AG04449 (cell line): ENCODE results near the gene PLEKHH3.
A peak's percentile ranks its signal among the peaks of the same experiment; 100 is the strongest.

Source experiments
- CTCF ChIA-PET: fragments of 350-600 bp; formaldehyde crosslinking; extraction: SDS; loops from one replicate; lab custom pipeline; 2021; ENCODE audit warnings: antibody characterized with exemption; lab: Yijun Ruan, JAX
- POLR2A ChIA-PET: fragments of 400-600, 350-600 bp; formaldehyde crosslinking; extraction: SDS; loops from one replicate; lab custom pipeline; 2020; ENCODE audit warnings: antibody characterized with exemption, inconsistent platforms; lab: Yijun Ruan, JAX
- DNase-seq: peaks from one replicate; pipeline ENCODE4 v3.0.0-alpha.2; 2010; ENCODE audit warnings: low read depth, low spot score
- H3K4me3 ChIP-seq: 2 replicates; pipeline ENCODE4 v1.5.1; 2011; ENCODE audit warnings: low read depth, mild to moderate bottlenecking, control low read depth, low read length
- TF ChIP-seq, protein P1 (sequence below): IDR thresholded peaks from one replicate; pipeline ENCODE4 v1.5.1; 2011; ENCODE audit warnings: mild to moderate bottlenecking, moderate library complexity, low read length, control low read depth, inconsistent platforms; ENCODE audit not compliant: insufficient read depth; ENCODE audit errors: missing control alignments

The PLEKHH3 gene

DNA sequence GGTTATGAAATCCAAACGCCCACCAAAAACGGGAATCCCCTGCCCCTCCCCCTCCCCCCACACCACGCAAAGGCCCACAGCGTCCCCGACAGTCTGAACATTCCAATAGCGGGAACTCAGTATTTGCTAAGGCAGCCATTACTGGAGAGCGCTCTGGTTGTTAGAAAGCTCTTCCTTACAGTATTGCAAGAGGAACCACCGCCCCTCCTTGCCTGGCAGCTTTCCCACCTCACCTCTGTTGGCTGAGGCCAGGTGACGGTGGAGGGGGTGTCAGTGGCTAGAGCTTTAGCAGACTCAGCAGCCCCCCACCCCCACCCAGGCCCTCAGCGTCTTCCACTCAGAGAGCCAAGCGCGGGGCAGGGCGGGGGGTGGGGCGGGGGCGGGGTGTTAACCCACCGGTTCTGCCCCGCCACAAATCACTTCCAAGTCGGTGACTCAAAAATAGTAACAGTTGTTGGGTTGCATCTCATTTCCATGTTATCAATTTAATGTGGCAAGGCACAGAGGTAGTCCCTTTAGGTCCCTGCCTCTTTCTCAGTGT, 2.2 kb upstream of the PLEKHH3 start:
- POLR2A ChIA-PET = interaction anchor here (0.5 to 1.2 kb wide), 5 partner anchors 20 to 146 kb away, joined by 3 to 5 read pairs (median 3); partner anchors contain the start of genes PSMC3IP and TUBG2
- DNase-seq = no peak
- CTCF ChIA-PET = interaction anchor here (0.8 to 6.4 kb wide), 18 partner anchors 8 to 145 kb away, joined by 3 to 120 read pairs (median 5); partner anchors contain the start of genes BECN1, PSMC3IP, RETREG3 and TUBG1
- TF ChIP-seq, protein P1, sequence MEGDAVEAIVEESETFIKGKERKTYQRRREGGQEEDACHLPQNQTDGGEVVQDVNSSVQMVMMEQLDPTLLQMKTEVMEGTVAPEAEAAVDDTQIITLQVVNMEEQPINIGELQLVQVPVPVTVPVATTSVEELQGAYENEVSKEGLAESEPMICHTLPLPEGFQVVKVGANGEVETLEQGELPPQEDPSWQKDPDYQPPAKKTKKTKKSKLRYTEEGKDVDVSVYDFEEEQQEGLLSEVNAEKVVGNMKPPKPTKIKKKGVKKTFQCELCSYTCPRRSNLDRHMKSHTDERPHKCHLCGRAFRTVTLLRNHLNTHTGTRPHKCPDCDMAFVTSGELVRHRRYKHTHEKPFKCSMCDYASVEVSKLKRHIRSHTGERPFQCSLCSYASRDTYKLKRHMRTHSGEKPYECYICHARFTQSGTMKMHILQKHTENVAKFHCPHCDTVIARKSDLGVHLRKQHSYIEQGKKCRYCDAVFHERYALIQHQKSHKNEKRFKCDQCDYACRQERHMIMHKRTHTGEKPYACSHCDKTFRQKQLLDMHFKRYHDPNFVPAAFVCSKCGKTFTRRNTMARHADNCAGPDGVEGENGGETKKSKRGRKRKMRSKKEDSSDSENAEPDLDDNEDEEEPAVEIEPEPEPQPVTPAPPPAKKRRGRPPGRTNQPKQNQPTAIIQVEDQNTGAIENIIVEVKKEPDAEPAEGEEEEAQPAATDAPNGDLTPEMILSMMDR = no peak
- peak overlapping the region; percentile 46 for H3K4me3 ChIP-seq

DNA sequence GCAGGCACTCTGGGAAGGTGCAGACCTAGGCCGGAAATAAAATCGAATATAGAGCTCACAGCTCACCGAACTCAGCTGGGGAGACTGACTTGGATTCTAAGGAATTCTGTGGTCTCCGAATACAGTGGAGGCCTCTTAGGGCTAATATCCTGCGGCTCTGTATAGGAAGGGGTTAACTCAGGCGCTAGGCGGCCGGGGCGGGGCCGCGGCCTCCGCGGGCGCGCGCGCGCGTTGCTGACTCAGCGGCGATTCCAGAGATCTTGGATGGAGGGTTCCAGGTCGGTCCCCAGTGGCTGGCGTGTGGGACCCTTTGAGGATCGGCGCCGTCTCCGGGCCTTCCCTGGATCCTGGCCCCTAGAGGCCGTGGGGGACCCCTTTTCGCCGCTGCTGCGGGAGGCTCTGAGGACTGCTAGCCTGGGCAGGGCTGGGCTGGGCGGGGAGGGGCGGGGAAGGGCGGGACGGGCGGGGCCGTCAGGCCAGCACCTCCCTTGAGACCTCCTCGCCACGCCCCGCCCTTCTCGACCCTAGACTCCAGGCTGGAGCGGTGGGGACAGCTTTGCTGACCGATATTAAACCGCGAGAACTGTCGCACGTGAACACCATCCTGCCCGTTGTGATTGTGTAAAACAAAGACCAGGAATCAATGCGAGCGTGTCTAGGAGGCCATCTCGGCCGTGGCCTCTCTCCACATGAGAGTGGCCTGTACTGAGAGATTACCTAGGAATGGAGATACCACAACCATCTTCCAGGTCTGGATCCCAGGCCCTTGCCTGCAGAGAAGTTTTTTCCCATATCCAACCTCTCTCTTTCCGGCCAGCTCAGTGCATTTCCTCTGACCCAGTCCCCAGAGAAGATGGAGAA, 1.4 kb upstream of the PLEKHH3 start:
- no peak for DNase-seq
- TF ChIP-seq, protein P1 = no peak
- CTCF ChIA-PET = interaction anchor here (0.8 to 6.4 kb wide), 15 partner anchors 9 to 146 kb away, joined by 3 to 120 read pairs (median 5); partner anchors contain the start of genes BECN1, PSMC3IP, RETREG3 and TUBG1

DNA sequence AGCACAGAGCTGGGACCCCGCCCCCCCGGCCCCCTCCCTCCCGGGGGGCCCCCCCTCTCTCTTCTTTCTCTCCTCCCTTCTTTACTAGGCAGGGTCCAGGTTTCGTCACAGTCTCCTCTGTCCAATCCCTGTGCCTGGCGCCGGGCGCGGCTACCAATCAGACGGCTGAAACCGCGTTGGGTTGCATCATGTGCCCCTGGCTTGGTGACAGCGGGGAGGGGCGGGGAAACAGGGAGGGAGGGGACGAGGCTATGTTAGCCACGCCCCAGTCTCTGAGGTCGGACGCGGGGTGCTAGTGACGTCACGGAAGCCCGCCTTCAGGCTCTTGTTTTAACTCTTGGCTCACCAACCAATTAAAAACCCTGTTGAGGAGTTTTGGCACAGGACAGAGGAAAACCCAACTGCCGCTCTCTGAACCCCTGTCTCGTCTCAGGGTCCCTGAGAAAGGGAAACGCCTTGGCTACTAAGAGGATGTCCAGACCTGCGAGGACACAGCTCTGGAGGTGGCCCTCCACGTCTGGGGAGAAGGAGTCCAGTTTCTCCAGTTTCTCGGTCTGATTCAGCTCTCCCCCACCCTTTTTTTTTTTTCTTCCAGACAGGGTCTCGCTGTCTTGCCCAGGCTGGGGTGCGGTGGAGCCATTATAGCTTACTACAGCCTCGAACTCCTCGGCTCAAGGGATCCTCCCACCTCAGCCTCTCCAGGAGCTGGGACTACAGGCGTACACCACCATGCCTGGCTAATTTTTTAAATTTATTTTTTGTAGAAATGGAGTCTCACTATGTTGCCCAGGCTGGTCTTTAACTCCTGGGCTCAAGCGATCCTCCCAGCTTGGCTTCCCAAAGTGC, 441 bp upstream of the PLEKHH3 start:
- POLR2A ChIA-PET = interaction anchor here (0.7 to 2.0 kb wide), 6 partner anchors 10 to 101 kb away, joined by 3 to 13 read pairs (median 7); partner anchors contain the start of genes PSMC3IP, RETREG3 and TUBG1

More for the DNA sequence above, 1.4 kb upstream of the PLEKHH3 start:
- peak overlapping the region; percentile 76 for H3K4me3 ChIP-seq
- POLR2A ChIA-PET = interaction anchor here (0.6 to 1.5 kb wide), 4 partner anchors 17 to 147 kb away, joined by 3 to 7 read pairs (median 3); no protein-coding TSS in a partner anchor

DNA sequence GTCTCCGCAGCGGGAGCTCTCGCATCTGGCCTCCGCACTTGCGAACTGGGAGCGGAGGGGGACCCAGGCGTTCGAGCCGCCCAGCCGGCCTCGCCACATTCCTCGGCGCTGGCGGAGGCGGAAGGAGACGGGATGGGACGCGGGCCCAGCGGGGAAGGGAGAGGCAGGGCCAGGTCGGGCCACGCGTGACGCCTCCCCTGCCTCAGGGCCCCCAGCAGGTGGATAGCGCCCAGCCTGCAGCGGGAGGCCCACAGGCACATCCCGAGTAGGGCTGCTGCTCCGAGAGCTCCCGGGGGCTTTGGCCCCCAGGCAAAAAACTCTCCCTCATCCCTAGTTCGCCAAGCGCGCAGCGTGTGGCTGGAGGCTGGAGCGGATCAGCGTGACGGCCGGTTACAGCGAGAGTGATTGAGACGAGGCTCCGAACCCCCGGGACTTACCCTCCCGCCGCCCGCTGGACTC, 800 bp downstream of the PLEKHH3 start:
- TF ChIP-seq, protein P1 = no peak
- H3K4me3 ChIP-seq = peak overlapping the region; percentile 94
- no peak for DNase-seq
- ChIA-PET CTCF (interaction anchor here (1.0 to 6.4 kb wide), 9 partner anchors 9 to 98 kb away, joined by 3 to 120 read pairs (median 5); partner anchors contain the start of genes PSMC3IP, RETREG3, TUBG1 and TUBG2), POLR2A (interaction anchor here (1.0 to 2.0 kb wide), 5 partner anchors 8 to 98 kb away, joined by 3 to 13 read pairs (median 7); partner anchors contain the start of genes PSMC3IP, RETREG3 and TUBG1)

More for the DNA sequence above, 441 bp upstream of the PLEKHH3 start:
- CTCF ChIA-PET = interaction anchor here (0.8 to 6.4 kb wide), 10 partner anchors 8 to 99 kb away, joined by 3 to 120 read pairs (median 5); partner anchors contain the start of genes PSMC3IP and TUBG2
- DNase-seq = peak; percentile 94
- TF ChIP-seq, protein P1 = no peak
- peak overlapping the region; percentile 94 for H3K4me3 ChIP-seq

DNA sequence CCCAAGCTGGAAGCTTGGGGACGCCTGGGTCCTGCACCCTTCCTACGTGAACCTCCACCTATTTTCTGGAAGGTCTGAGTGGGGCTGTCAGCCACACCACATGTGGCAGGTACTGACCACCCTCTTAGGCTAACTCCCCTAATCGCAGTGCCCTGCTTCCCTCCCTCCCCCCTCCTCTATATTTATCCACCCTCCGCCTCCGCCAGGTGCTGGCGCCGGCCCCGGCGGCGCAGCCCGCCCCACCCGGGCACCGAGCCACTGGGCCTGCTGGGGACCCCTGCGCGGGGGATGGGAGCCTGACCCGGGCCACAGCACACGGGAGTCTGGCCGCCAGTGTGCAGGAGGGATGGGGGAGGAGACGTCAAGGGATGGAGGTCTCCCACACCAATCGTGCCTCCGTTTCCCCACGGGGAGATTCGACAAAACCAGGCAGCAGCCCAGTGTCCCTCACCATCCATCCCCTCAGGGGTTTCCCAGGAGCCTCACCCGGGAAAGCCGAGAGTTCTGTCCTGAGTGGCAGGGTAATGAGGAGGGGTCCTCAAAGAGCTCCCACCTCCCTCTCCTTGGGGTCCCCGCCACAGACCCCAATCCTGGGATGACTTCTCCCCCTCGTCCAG, 1.3 kb downstream of the PLEKHH3 start:
- ChIA-PET POLR2A (interaction anchor here (1.0 to 2.0 kb wide), 3 partner anchors 8 to 97 kb away, joined by 3 to 13 read pairs (median 9); partner anchors contain the start of gene PSMC3IP), CTCF (interaction anchor here (1.1 to 6.4 kb wide), 6 partner anchors 8 to 97 kb away, joined by 4 to 120 read pairs (median 6); partner anchors contain the start of genes PSMC3IP, RETREG3, TUBG1 and TUBG2)
- DNase-seq = no peak
- TF ChIP-seq, protein P1 = no peak
- H3K4me3 ChIP-seq = peak overlapping the region; percentile 94
